H1 (cell line): Measurements from ENCODE around the gene RAP2A. TPM values are rescaled to one million over a fixed set of nuclear protein-coding genes. Genes with fewer than 3 reads are reported as not detected.

ENCODE experiments used
- SIRT6 ChIP-seq: IDR thresholded peaks from one replicate; pipeline ENCODE4 v1.7.1; 2012; ENCODE audit warnings: low read length, inconsistent platforms
- polyA plus RNA-seq, 7 experiments: library from polyadenylated mRNA; depleted of rRNA in 3 of 7; stranded (reverse) in 5 of 7; unstranded in 2 of 7; fragments of >200 nt in 5 of 7; fragments of 200-250 nt in 2 of 7; gene quantifications; 1 replicate in 5 of 7; 2 replicates in 1 of 7; 4 replicates in 1 of 7; pipeline versions ENCODE4 v1.2.1 to v1.2.3, GENCODE V29; 2011 to 2013; ENCODE audit warnings: missing spikeins in 2 of 7, mixed read lengths in 2 of 7
- total RNA-seq: library from RNA; stranded (reverse); fragmentation: NEBNext Ultra II Directional; extraction: Animal tissue kit (Norgen Biotek cat#: 25700); gene quantifications from 2 replicates; pipeline ENCODE4 v1.2.1, GENCODE V29; 2021
- TF ChIP-seq, protein P1 (sequence below): fragments of 300-600 bp; sonication (generic); IDR thresholded peaks from 2 replicates; pipeline ENCODE4 v1.7.1; 2012; ENCODE audit warnings: low read length, moderate library complexity, mild to moderate bottlenecking, inconsistent platforms; ENCODE audit not compliant: insufficient replicate concordance

RAP2A gene
- total and polyA plus RNA-seq, 2 of the 8 experiments (the other 6 are each of a cell fraction or from before 2014, with no cell fraction given) = 8.4 to 43.4 TPM

GRCh38 chr13:97395447-97396136 lies 38.4 kb upstream of the RAP2A start (continued):
- TF ChIP-seq, protein P1, sequence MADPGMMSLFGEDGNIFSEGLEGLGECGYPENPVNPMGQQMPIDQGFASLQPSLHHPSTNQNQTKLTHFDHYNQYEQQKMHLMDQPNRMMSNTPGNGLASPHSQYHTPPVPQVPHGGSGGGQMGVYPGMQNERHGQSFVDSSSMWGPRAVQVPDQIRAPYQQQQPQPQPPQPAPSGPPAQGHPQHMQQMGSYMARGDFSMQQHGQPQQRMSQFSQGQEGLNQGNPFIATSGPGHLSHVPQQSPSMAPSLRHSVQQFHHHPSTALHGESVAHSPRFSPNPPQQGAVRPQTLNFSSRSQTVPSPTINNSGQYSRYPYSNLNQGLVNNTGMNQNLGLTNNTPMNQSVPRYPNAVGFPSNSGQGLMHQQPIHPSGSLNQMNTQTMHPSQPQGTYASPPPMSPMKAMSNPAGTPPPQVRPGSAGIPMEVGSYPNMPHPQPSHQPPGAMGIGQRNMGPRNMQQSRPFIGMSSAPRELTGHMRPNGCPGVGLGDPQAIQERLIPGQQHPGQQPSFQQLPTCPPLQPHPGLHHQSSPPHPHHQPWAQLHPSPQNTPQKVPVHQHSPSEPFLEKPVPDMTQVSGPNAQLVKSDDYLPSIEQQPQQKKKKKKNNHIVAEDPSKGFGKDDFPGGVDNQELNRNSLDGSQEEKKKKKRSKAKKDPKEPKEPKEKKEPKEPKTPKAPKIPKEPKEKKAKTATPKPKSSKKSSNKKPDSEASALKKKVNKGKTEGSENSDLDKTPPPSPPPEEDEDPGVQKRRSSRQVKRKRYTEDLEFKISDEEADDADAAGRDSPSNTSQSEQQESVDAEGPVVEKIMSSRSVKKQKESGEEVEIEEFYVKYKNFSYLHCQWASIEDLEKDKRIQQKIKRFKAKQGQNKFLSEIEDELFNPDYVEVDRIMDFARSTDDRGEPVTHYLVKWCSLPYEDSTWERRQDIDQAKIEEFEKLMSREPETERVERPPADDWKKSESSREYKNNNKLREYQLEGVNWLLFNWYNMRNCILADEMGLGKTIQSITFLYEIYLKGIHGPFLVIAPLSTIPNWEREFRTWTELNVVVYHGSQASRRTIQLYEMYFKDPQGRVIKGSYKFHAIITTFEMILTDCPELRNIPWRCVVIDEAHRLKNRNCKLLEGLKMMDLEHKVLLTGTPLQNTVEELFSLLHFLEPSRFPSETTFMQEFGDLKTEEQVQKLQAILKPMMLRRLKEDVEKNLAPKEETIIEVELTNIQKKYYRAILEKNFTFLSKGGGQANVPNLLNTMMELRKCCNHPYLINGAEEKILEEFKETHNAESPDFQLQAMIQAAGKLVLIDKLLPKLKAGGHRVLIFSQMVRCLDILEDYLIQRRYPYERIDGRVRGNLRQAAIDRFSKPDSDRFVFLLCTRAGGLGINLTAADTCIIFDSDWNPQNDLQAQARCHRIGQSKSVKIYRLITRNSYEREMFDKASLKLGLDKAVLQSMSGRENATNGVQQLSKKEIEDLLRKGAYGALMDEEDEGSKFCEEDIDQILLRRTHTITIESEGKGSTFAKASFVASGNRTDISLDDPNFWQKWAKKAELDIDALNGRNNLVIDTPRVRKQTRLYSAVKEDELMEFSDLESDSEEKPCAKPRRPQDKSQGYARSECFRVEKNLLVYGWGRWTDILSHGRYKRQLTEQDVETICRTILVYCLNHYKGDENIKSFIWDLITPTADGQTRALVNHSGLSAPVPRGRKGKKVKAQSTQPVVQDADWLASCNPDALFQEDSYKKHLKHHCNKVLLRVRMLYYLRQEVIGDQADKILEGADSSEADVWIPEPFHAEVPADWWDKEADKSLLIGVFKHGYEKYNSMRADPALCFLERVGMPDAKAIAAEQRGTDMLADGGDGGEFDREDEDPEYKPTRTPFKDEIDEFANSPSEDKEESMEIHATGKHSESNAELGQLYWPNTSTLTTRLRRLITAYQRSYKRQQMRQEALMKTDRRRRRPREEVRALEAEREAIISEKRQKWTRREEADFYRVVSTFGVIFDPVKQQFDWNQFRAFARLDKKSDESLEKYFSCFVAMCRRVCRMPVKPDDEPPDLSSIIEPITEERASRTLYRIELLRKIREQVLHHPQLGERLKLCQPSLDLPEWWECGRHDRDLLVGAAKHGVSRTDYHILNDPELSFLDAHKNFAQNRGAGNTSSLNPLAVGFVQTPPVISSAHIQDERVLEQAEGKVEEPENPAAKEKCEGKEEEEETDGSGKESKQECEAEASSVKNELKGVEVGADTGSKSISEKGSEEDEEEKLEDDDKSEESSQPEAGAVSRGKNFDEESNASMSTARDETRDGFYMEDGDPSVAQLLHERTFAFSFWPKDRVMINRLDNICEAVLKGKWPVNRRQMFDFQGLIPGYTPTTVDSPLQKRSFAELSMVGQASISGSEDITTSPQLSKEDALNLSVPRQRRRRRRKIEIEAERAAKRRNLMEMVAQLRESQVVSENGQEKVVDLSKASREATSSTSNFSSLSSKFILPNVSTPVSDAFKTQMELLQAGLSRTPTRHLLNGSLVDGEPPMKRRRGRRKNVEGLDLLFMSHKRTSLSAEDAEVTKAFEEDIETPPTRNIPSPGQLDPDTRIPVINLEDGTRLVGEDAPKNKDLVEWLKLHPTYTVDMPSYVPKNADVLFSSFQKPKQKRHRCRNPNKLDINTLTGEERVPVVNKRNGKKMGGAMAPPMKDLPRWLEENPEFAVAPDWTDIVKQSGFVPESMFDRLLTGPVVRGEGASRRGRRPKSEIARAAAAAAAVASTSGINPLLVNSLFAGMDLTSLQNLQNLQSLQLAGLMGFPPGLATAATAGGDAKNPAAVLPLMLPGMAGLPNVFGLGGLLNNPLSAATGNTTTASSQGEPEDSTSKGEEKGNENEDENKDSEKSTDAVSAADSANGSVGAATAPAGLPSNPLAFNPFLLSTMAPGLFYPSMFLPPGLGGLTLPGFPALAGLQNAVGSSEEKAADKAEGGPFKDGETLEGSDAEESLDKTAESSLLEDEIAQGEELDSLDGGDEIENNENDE = no peak
- no peak for TF ChIP-seq SIRT6
- TF ChIP-seq, all 59 proteins: peak for 0
